COLO829 (cell line): ENCODE measurements around the gene TAL1.

Experiments used
- DNase-seq: peaks from one replicate; pipeline ENCODE4 v3.0.0; 2012; ENCODE audit warnings: low spot score

The TAL1 gene

DNA sequence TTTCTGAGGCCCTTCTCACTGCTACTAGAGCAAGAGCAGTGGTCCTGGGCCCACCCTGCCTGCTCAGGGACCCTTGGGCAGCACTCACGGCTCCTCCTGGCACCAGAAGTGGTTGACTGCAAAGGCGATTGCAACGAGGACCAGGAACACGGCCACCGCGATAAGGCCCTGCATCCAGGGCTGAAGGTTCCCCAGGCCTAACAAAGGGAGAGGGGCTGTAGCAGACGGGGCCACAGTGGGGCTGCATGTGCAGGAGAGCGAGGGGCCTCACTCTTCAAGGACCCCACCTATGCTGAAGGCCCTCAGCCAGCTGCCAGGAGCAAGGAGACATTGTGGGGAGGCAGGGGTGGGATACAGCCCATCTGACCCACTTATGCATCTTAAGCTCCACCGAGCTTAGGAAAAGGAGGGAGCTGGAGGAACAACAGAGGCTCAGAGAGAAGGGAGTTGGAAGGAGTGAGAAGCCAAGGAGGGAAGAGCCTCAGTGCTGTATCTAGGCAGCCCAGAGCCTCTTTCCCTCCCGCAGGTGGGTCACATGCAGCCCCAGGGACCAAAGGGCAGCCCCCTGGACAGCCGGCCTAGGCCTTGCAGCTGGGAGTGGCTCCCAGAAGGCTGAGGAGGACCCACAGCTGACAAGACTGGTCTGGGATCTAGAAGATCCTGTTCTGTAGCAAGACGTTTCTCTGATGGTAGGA, 44.6 kb downstream of the TAL1 start:
- no peak for DNase-seq

DNA sequence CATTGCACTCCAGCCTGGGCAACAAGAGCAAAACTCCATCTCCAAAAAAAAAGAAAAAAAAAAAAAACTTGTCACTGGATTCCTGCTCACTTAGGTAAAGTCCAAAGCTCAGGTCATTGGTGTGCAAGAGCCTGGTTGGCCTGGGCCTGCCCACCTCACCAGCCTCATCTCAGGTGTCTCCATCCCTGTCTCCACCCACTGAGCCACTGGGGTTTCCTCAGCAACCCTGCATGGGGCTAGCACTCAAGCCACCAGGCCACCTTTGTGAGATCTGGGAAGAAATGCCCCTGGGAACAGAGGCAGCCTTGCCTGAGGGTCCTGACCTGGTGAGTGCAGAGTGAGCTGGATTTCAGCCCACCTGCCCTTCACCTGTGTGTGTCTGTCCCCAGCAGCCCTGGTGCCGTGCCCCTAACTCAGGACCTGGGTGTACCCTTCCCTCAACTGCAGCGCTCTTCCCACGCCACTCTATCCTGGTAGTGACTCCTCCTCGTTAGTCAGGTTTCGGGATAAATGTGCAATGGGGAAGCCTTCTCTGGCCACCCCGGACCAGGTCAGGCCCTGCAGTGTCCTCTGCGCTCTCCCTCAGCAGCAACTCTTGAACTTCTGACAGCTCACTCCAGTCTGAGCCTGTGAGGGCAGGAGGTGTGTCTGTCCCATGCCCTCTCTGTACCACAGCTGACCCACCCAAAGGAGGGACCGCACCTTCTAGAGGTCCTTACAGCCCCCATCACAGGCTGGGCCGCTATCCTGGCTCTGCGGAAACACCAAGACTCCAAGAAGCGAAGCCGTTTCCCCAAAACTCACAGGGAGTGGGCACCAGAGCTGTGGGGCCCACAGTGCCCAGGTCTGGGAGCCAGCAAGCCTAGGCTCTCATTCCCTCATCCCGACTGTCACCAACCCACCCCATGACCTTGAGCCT, 45.5 kb downstream of the TAL1 start:
- no peak for DNase-seq

DNA sequence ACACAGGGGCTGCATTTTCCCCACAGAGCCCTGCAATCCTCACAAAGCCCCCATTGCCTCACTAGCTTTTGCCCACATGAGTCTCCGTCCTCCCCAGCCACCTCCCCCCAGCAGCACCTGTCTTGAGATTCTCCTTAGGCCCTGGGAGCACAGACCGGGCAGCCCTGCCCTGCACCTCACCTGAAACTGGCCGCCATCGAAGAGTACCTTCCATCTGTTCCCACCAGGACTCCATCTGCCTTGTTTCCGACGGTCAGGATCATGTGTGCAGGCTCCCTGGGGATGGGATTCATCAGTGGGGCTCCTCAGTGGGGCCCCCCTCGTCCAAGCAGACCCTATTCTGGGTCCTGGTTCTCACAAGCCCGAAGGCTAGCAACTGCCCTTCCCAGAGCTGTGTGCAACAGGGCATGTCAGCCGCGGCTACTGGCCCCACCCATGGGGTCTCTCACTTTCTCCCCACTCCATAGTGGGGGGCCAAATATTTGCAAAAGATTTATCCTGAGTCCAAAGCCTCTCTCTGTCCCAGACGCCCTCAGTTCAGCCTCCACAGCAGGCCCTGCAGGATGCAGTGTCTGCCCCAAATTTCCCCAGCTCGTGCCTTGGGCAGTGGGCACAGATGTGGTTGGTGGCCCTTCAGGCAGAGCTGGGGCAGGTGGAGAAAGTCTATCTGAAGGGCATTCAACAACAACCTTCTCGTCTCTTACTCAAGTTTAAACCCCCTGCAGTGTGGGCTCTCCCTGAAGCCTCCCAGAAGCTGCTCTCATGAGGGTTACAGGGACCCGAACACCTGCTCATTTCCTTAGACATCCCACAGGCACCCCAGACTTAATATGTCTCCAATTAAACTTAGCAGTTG, 47.0 kb downstream of the TAL1 start:
- no peak for DNase-seq

DNA sequence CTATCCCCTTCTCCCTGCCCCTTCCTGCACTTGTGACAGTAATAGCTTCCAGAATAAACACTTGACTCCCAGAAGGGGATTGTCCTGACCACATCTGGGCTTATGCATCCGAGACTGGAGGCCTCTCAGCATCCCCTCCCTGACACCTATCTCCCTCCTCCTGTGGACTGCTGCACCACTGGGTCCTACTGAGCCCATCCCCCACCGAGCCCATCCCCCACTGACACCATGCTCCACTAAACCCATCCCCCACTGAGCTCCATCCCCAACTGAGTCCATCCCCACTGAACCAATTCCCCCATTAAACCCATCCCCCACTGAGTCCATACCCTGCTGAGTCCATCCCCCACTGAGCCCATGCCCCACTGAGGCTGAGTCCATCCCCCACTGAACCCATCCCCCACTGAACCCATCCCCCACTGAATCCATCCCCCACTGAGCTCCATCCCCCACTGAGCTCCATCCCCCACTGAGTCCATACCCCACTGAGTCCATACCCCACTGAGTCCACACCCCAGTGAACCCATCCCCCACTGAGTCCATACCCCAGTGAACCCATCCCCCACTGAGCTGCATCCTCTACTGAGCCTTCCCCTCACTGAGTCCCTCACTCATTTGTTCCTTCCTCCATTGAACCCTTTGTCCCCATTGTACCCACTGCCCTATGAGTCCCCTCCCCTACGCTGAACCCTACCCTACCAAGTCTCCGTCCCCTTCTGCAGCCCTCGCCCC, 47.8 kb downstream of the TAL1 start:
- DNase-seq, result no peak

DNA sequence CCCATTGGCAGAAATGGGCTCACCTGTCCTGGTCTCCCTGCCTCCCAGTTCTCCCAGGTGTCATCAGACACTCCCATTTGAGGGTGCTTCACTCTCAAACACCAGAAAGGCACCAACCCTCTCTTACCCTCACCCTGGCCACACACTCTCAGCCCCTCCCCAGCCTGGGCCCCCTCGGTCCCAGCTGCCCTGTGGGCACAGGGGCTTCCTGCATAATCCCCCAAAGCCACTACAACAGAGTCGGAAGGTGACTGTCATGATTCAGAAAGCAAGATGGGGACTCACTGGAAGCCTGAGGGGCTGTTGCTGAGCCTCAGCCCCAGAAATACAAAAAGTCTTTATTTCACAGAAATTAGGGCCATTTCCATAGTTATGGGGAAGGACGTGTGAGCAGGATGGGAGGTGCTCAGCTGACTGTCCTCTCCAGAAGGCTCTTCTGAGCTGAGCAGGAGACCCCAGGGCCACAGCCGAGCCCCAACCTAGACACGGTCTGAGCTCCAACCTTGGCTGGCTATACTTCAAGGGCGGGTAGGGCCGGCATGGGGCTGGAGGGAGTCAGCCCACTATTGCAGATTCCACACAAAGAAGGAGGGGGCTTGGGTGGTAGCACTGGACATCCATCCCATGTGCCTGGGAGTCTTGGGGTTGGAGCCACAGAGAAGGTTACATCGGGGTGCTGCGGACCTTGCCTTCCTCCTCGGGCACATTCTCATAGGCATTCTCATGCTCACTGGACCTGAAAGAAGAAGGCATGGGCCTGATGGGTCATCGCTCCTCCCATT, 48.5 kb downstream of the TAL1 start:
- DNase-seq, result no peak

DNA sequence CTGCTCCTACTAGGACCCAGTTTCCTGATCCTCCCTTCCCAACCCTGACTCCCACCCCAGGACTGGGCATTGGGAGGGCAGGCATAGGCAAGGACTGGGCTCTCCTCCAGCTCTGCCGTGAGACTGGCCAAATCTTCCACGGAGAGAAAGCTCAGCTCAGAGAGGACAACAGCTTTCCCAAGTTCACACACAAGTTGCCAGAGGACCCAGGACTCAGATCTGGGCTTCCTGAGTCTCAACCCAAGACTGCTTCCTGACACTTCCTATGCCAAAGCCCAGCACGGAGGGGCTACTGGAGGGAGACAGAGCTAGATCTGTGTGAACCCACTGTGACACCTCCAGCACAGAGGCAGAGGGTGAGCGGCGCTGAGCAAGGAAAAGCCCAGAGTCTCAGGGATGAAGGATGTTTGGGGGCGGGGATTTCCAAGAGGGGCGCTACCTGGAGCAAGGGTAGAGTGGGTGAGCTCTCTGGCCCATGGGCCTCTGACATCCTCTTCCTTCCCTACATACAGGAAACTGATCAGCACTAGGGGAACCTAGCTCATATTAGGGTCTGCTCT, 49.3 kb downstream of the TAL1 start:
- DNase-seq, result no peak

DNA sequence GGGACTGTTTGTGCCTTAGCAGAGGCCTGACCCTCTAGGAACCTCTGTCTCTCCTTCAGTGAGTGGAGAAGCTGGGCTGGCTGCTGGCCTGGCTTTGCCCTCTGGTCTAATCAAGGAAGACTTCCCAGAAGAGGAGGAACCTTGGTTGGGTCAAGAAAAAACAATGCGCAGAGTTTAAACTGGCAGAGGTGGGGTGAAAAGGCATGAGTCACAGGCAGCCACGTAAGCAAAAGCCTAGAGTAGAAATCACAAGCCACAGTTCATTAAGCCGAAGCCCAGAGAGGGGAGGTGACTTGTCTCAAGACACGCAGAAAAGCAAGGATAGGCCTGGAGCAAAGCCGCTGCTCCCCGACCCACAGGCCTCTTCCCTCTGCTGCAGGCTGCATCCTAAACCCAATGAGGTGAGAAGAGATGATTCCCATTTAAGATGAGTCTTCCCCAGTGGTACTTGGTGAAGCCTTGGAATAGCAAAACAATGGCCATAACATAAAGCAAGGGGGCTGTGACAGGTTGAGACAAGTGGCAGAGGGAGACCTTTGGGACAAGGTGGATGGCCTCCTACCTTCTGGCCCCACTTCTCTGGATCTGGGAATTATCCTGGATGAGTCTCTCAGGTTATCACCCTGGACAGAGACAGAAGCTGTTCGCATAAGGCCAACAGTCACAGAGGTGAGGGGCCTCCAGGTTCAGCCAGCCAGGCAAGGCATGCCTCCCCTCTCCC, 49.9 kb downstream of the TAL1 start:
- no peak for DNase-seq

DNA sequence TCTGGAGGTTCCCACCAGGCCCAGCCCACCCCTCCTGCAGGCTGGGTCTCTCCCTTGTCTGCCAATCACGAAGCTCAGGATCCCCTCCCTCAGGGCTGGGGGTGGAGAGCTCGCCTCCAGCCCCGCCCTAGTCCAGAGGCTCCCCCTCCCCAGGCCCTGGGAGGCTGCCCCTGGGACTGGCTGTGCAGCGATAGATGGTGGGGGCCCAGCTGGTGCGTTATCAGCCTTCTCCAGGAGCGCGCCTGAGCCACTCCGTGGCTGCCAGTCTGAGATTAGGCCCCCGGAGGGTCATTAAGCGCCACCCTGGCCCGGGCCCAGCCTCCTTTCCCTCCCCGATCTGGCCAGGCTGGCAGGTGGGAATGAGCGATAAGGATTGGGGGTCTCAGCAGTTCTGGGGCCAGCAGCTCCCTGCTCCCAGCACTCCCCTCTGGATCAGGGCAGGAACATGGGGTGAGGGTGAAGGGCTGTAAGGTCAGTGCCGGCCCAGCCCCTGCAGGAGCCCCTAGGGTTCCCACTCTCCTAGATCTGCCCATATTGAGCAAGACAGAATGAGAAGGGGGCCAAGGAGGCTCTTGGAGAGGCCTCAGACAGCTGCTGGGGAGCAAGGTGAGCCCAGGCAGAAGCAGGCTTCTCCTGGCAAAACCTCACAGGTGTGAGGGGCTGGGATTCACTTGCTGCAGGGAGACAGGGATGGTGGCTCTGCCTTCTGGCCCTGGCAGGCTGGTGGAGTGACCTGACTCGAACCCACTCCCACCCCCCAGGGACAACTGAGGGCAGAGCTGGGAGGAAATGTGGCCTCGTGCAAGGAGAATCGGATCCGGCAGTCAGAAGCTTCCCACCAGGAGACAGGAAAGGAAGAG, 50.7 kb downstream of the TAL1 start:
- no peak for DNase-seq

DNA sequence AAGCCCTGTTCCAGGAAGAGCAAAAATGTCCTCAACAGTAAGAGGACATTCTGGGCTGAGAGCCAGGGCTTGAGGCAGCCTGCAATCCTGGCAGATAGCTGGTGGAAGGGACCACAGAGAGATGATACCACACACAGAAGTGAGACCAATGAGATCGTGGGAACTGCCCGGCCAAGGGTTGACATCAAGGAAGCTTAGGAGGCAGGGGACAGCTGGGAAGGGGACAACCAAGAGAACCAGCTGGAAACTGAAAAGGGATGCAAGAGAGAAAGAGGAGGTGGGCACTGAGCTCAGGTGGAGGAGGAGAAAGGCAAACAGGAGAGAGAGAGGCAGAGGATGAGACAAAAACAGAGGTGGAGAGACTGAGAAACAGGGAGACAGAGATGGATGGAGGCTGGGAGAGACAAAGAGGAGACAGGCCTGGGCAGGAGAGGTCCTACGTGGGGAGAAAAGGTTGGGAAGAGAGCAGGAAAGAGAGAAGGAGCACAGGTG, 51.4 kb downstream of the TAL1 start:
- no peak for DNase-seq

DNA sequence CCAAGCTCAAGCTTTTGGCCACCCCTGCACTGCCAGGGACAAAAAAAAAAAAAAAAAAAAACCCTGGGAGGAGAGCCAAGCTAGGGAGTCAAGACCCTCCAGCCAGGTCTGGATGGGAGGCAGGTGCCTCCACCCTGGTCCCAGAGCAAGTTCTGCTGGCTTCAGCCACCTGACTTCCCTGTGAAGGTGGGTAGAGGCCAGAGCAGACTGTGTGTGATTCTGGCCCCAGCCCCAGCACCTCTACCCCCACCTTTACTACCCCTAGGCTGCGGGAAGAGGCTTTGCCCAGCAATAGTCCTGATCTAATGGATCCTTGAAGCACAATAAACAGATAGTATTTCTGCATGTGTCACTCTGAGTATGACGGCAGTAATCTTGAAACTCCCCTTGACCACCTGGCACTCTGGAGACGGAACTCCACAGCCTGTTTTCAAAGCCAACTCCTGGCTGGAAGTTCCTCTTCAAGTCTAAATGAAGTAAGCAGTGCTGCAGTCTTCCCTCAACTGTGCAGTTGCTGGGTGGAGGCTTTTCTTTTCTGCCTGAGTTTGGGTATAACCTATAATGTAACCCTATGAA, 51.9 kb downstream of the TAL1 start:
- no peak for DNase-seq

DNA sequence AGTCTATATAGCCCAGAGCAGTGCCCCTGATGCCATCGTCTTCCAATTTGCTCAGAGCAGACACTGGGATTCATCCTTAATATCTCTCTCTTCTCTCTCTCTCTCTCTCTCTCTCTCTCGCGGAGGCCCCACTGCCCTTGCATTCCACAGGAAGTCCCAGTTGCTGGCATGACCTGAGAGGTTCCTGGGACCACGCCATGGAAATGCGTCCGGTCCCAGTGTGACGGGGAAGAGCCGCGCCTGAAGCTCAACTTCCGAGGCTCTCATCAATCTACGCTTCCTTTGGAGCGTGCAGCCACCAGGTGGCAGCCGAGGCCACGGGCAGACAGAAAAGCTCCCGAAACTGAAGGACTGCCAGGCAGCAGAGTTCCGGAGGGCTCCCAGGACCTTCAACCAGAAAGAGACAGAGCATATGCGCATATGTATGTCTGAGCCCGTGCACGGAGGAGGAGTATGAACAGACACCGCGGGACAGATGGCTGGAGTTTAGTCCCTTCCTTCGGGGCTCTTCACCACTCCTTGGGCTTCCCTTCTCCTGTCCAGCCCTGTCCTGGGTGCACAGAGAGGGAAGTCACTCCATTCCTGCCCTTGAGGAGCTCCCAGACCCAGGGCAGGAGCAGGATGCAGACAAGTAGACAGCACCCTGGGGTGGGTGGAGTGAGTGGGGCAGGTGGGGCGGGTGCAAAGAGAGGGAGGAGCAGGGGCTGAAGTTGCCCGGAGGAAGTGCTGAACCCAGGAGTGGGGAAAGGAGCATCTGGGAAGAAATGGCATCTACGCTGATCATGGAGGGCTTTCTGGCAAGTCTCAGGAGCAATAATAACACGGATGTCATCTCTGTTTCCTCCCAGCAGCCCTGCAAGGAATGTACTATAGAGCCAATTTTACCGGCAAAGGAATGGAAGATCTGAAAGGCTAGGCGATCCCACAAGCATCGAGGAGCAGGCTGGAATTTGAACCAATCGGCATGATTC, 52.7 kb downstream of the TAL1 start:
- DNase-seq, result peak; percentile 79

DNA sequence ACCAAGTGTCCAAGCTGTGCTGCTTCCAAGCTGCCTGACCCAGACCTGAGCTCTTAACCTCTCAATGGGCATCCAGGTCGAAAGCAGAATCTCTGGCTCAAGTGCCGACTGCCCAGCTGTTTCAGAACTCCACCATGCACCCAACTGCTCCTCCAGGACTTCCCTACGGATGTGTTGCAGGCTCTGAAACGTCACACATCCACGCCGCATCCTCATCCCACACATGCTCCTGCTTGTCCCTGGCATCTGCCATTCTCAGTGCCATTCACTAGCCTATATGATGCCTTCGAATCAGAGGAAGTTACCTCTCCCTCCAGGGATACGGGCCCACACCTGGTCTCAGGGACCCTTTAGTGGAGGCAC, 53.4 kb downstream of the TAL1 start:
- no peak for DNase-seq

DNA sequence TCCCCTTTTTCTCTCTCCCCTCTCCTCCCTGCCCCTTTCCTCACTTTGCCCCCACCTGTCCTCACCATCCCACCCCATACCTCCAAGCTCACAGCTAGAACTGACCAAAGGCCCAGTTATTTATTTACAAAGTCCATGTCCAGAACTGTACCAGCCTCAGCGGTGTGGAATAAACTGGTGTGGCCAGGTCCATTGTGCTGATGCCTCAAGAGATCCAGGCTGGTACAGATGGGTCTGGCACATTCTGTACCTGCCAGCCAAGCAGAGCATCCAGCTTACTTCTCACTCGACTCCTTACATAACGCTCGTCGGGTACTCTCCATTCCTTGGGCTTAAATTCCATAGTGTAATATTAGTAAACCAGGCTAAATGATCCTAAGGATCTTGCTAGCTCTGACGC, 54.0 kb downstream of the TAL1 start:
- no peak for DNase-seq

DNA sequence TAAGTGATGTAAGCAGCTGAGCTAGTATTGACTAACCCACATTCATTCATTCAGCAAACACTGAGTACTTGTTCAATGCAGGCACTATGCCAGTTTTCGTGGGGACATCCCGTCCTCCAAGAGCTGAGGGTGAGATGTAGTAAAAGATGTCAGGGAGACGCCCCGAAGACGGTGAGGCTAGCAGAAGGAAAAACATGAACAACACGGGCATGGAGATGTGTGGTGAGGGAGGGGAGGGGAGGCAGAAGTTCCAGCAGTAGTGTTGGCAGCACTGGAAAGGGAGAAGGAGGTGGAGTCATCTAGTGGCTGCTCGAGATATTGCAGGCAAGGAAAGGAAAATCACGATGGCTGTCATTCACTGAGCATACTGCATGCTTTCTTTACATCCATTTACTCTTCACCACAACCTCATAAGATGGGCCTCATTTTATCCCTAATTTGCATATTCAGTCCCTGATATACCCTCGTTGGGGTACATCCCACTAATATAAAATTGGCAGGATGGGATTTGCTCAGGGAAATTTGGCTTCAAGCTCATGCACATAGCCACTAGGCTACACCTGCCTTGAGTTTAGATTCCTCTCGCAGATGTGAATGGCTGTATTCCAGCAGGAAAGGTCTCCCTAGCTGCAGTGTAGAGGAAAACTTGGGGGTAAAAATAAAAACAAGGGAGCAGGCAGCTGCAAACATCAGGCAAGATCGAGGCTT, 56.6 kb downstream of the TAL1 start:
- DNase-seq, result peak; percentile 84

DNA sequence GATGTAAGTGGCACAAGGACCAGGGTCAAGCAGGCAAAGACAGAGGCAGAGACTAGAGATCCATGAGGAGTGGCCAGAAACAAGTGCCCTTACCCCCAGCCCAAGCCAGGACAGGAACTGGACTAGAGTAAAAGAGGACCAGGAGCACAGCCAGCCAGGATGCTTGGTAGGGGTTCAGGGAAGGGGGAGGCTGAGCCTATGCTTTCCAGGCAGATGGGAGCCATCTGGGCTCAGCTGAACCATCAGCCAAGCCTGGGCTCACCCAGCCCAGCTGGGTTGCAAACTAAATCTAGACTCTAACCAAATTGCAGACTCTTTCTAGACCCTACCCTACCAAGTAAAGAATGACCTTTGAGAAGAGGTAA, 57.4 kb downstream of the TAL1 start:
- DNase-seq, result no peak

DNA sequence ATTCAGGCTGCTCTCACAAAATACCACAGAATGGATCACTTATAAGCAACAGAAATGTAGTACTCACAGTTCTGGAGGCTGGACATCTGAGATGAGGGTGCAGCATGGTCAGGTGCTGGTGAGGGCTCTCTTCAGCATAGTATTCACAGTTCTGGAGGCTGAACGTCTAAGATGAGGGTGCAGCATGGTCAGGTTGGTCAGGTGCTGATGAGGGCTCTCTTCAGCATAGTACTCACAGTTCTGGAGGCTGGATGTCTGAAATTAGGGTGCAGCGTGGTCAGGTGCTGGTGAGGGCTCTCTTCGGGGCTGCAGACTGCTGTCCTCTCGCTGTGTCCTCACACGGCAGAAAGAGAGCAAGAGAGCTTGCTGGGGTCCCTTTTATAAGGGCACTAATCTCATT, 59.2 kb downstream of the TAL1 start:
- no peak for DNase-seq
